Body of pancreas (tissue), 4 donors: ENCODE results near the gene LGALS4.

Source experiments
- POLR2A ChIP-seq, 3 donors: fragments of 450-650 bp; IDR thresholded peaks; one replicate each; pipeline ENCODE4 v1.6.1; 2016; ENCODE audit warnings: antibody characterized with exemption in 3 of 3, mild to moderate bottlenecking in 2 of 3
- TF ChIP-seq, protein P1 (sequence below), 7 experiments: fragments of 450-650 bp in 4 of 7; fragments of 200-600 bp in 3 of 7; sonication (generic) in 3 of 7; IDR thresholded peaks; one replicate each; pipeline ENCODE4 v1.5.1; 2016 to 2019; ENCODE audit warnings: antibody characterized with exemption in 7 of 7

GRCh38 chr19:38837656-38838121, 24.9 kb upstream of the LGALS4 start:
- TF ChIP-seq, protein P1, sequence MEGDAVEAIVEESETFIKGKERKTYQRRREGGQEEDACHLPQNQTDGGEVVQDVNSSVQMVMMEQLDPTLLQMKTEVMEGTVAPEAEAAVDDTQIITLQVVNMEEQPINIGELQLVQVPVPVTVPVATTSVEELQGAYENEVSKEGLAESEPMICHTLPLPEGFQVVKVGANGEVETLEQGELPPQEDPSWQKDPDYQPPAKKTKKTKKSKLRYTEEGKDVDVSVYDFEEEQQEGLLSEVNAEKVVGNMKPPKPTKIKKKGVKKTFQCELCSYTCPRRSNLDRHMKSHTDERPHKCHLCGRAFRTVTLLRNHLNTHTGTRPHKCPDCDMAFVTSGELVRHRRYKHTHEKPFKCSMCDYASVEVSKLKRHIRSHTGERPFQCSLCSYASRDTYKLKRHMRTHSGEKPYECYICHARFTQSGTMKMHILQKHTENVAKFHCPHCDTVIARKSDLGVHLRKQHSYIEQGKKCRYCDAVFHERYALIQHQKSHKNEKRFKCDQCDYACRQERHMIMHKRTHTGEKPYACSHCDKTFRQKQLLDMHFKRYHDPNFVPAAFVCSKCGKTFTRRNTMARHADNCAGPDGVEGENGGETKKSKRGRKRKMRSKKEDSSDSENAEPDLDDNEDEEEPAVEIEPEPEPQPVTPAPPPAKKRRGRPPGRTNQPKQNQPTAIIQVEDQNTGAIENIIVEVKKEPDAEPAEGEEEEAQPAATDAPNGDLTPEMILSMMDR (IDR thresholded peaks at IDR 0.05): no peak
- TF ChIP-seq POLR2A (IDR thresholded peaks at IDR 0.05): no peak
